ENCODE results near the gene TMCC2. TPM values are rescaled to one million over a fixed set of nuclear protein-coding genes. Genes with fewer than 3 reads are reported as not detected.

Gene TMCC2
- total RNA-seq, 1 experiment from 2014 or later = 4.8 TPM

GRCh38 chr1:205239078-205239477 is 11.3 kb downstream of the TMCC2 start:
- DNase-seq (ENCODE audit: low read depth) = no peak

GRCh38 chr1:205240118-205240517 is 12.4 kb downstream of the TMCC2 start:
- DNase-seq (ENCODE audit: low read depth) = no peak

- DNase-seq (ENCODE audit: low read depth) = no peak
These were observed 12.8 kb downstream of the TMCC2 start for GRCh38 chr1:205240569-205240968.

DNA sequence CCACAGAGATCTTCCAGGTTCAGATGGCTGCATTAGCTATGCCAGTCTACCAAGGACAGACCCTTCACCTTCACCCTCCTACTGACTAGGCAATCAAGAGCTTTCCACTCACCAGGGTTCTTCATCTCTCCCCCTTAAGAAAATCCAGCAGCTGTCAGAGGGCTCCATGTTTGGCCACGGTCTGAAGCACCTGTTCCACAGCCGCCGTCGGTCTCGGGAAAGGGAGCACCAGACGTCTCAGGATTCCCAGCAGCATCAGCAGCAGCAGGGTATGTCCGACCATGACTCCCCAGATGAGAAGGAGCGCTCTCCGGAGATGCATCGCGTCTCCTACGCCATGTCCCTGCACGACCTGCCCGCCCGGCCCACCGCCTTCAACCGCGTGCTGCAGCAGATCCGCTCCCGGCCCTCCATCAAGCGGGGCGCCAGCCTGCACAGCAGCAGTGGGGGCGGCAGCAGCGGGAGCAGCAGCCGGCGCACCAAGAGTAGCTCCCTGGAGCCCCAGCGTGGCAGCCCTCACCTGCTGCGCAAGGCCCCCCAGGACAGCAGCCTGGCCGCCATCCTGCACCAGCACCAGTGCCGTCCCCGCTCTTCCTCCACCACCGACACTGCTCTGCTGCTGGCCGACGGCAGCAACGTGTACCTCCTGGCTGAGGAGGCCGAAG is 13.8 kb downstream of the TMCC2 start:
- DNase-seq (ENCODE audit: low read depth) = no peak

DNA sequence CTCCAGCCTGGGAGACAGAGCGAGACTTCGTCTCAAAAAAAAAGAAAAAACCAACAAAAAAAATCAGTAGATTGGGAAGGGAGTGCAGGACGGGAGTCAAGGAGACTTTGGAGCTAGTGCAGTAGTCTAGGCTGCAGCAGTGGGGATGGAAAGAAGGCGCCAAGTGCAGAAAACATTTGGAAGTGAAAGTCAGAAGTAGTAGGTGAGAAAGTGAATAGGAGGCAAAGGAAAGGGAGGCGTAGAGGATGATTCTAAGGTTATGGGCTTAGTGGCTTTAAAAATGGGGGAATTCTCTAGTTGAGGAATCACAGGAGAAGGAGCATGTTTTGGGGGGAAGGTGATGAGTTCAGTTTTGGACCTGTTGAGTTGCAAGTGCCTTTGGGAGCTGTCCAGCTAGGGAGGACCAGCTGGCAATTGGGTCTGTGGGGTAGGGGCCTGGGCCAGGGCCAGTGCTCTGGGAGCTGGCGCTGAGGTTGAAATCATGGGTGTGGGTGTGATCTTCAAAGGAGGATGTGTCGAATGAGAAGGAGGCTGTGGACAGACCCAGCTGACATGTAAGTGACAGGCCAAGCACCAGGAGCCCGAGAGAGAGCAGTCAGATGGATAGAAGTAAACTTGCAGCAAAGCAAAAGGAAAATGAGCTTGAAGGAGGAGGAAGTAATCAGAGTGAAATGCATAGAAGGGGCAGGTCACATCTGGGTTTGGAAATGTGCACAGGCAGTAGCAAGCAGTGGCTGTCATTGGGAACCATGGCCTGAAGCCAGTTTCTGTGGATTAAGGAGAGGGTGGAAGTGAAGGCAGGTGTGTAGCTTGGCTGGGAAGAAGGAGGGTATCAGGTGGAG is 15.8 kb downstream of the TMCC2 start:
- DNase-seq (ENCODE audit: low read depth) = no peak

GRCh38 chr1:205244384-205244783 is 16.6 kb downstream of the TMCC2 start:
- DNase-seq (ENCODE audit: low read depth) = no peak

GRCh38 chr1:205245096-205245495 is 17.4 kb downstream of the TMCC2 start:
- DNase-seq (ENCODE audit: low read depth) = no peak

DNA sequence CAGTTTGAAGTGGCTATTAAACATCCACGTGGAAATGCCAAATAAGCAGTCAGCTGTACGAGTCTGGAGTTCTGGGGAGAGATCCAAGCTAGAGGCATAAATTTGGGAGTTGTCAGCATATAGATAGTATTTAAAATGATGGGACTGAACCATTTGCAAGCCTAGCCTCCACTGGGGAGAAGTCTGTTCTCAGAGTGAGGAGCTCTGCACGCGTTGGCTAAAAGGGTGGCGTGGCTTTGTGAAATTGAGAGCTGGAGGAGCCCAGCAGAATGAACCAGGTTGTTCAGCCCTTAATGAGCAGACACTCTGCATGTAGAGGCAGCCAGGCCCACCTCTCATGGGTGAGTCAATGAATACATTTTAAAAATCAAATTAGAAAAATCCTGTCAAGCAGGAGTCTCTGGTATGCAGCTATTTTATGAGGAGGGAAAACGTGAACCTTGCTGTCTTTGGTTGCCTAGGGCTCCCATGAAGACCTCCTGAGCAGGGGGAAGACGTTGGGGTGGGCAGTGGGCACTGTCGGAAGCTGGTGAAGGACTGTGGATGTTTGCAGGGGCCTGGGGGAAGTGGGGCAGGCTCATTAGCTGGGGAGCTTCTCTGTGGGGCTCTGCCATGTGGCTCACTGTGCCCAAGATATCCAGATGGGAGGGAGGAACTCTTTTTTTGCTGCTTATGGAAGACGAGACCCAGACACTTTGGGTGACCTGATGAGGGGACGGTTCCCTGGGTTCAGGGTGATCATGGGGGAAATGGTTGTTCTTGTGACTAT is 18.8 kb downstream of the TMCC2 start:
- DNase-seq (ENCODE audit: low read depth) = no peak

GRCh38 chr1:205247130-205247921 is 19.6 kb downstream of the TMCC2 start:
- DNase-seq (ENCODE audit: low read depth) = peak; percentile 33

- peak; percentile 69 for DNase-seq (ENCODE audit: low read depth)
These were observed 21.3 kb downstream of the TMCC2 start for GRCh38 chr1:205248793-205249601.

DNA sequence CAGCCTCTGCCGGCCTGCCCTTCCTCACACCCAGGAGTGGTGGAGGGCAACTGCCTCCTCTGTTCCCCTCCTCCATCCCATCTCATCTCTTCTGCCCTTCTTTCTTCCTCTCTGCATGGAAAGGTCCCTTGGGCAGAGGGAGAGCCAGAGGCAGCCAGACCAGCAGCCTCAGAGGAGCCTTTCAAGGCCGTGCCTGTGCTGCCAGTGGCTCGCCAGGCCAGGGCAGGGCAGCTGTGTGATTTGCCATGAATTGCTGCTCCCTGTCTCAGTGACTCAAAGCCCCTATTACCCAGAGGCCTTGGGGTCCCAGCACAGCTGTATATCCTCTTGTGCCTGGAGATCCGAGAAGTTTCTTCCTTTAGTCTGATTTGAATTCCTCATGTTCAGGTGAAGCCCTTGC is 21.9 kb downstream of the TMCC2 start:
- DNase-seq (ENCODE audit: low read depth) = no peak

DNA sequence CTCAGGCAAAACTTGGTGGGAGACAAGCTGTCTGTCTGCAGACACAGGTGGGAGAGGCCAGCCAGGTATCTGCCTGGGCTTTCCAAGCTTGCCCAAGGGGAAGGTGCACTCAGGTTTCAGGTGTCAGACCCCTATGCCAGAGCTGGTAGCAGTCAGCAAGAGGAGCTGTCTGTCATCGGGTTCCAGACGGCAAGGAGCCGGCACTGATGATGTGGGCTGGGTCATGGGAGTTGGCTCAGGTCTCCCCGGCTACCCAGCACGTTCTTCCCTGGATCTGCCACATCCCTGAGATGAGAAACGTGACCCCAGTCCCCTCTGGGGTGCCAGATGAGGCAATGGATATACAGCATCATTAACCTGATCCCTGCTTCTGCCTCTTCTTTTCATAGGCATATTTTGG is 23.0 kb downstream of the TMCC2 start:
- DNase-seq (ENCODE audit: low read depth) = no peak

- no peak for DNase-seq (ENCODE audit: low read depth)
These were observed 23.8 kb downstream of the TMCC2 start for GRCh38 chr1:205251576-205251975.

GRCh38 chr1:205255941-205256780 is 28.4 kb downstream of the TMCC2 start:
- DNase-seq (ENCODE audit: low read depth) = peak; percentile 85

DNA sequence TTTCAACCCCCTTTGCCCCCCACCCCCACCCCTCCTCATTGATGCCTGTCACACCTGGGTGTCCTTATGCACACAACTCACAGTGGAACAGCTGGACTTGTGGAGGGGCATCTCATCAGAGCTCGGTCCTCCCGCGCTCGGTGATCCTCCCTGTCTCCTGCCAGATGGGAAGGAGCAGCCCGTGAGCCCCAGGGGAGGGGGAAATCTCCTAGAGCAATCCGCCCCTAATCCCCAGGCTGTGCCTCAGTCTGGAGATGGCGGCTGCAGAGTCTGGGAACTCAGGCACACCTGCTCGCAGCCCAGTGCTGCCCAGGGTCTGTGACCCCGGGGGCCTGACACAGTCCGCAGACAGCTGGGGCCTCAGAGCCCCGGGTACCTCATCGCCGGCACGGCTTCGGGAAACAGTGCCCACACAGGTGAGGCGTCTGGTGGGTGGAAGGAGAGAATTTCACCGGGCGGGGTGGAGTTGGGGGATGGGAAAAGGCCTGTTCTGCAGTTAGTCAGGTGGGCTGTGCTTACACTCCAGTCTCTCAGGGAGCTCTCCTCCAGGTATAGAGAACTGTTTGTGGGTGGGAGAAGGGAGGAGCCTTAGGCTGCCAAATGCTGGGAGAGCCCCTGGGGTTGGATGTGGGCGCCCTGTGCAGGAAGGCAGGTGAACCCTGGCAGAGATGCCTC is 29.3 kb downstream of the TMCC2 start:
- DNase-seq (ENCODE audit: low read depth) = no peak

- DNase-seq (ENCODE audit: low read depth) = no peak
These were observed 30.0 kb downstream of the TMCC2 start for GRCh38 chr1:205257735-205258134.

DNA sequence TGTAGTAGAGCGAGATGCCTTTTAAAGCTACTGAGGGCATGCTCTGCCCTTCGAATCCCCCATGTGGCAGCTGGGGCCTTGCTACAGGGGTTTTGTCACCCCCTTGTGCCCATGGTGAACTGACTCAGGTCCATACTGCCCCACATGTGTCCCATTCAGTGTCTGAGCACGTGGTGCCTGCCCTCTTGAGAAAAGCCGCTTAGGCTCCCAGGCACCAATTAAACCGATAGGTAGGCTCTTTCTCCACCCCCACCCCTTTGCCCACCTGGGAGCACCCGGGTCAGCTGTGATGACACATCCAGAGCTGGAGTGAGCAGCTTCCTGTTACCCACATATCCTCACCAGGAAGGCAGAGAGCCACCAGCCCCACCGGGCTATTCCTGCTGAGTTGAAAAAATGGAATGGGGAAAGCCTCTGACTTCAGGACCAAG is 30.5 kb downstream of the TMCC2 start:
- peak; percentile 63 for DNase-seq (ENCODE audit: low read depth)

DNA sequence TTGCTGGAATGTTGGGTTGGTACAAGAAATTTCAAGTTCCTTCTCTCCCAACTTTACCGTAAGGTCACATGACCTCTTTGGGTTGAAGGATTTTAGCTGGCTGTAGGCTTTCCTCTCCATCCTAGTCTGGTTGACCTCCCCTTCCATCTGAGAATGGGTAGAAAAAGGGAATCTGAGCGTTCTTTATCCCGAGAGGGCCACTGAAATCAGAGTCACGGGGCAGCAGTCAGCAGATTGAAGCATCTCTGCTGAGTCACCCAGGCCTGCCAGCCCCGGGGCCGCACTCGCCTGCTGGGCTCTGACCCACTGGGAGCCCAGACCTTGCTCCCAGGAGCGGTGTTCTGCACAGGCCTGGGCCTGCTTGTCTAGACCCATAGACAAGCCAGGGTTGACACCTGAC is 31.0 kb downstream of the TMCC2 start:
- DNase-seq (ENCODE audit: low read depth) = peak; percentile 81

- DNase-seq (ENCODE audit: low read depth) = no peak
These were observed 31.6 kb downstream of the TMCC2 start for GRCh38 chr1:205259324-205259832.

All from Daoy (cell line).